GM12878 (cell line): ENCODE data around the gene CCDC87. TPM values are rescaled to one million over a fixed set of nuclear protein-coding genes. Genes with fewer than 3 reads are reported as not detected.

Experiments
- BCL3 ChIP-seq: IDR thresholded peaks from 2 replicates; pipeline ENCODE4 v1.6.1; 2011; ENCODE audit warnings: borderline replicate concordance, low read depth, mild to moderate bottlenecking, moderate library complexity, low read length; ENCODE audit not compliant: insufficient read depth, poor library complexity, severe bottlenecking
- CEBPB ChIP-seq, 2 experiments: fragments of 150-350 bp in 1 of 2; IDR thresholded peaks; 2 replicates each; pipeline ENCODE4 v1.6.1; 2012 to 2014; ENCODE audit warnings: low read depth in 2 of 2, low read length in 2 of 2, borderline replicate concordance in 1 of 2, inconsistent platforms in 1 of 2
- CTCF ChIP-seq, 3 experiments: IDR thresholded peaks in 2 of 3; conservative IDR thresholded peaks in 1 of 3; 2 replicates each; pipeline ENCODE4 v1.5.1; 2011; ENCODE audit warnings: low read depth in 3 of 3, low read length in 3 of 3, mild to moderate bottlenecking in 3 of 3, control low read depth in 2 of 3, moderate library complexity in 2 of 3, inconsistent platforms in 1 of 3, mixed read lengths in 1 of 3; ENCODE audit not compliant: control insufficient read depth in 2 of 3, insufficient read depth in 1 of 3; ENCODE audit errors: extremely low read depth in 1 of 3
- EED ChIP-seq: sonication (generic); IDR thresholded peaks from 2 replicates; pipeline ENCODE4 v1.6.1; 2016; ENCODE audit warnings: antibody characterized with exemption, low read depth
- ETV6 ChIP-seq, 2 experiments: fragments of 450-650 bp in 1 of 2; IDR thresholded peaks in 1 of 2; conservative IDR thresholded peaks in 1 of 2; 2 replicates each; pipeline ENCODE4 v1.6.1; 2014; ENCODE audit warnings: antibody characterized with exemption in 1 of 2, borderline replicate concordance in 1 of 2, low read depth in 1 of 2, mild to moderate bottlenecking in 1 of 2, moderate library complexity in 1 of 2
- FOS ChIP-seq: IDR thresholded peaks from 3 replicates; pipeline ENCODE4 v1.6.1; 2011; ENCODE audit warnings: borderline replicate concordance; ENCODE audit not compliant: insufficient read length; ENCODE audit errors: extremely low read depth
- HDAC2 ChIP-seq: fragments of 200-600 bp; sonication (generic); IDR thresholded peaks from 2 replicates; pipeline ENCODE4 v1.6.1; 2017
- HSF1 ChIP-seq: fragments of 150-350 bp; IDR thresholded peaks from 2 replicates; pipeline ENCODE4 v1.6.1; 2014; ENCODE audit warnings: mild to moderate bottlenecking, low read depth, low read length
- KDM1A ChIP-seq: fragments of 200-600 bp; sonication (generic); IDR thresholded peaks from 2 replicates; pipeline ENCODE4 v1.6.1; 2016; ENCODE audit warnings: borderline replicate concordance
- MTA3 ChIP-seq: IDR thresholded peaks from 2 replicates; pipeline ENCODE4 v1.6.1; 2012; ENCODE audit warnings: low read length, inconsistent platforms, borderline replicate concordance
- MYB ChIP-seq: fragments of 150-350 bp; IDR thresholded peaks from 2 replicates; pipeline ENCODE4 v1.6.1; 2014; ENCODE audit warnings: mild to moderate bottlenecking, low read depth, low read length, borderline replicate concordance
- RB1 ChIP-seq: fragments of 450-650 bp; formaldehyde crosslinking; IDR thresholded peaks from 2 replicates; pipeline ENCODE4 v1.6.1; 2017; ENCODE audit warnings: mild to moderate bottlenecking, borderline replicate concordance
- SMARCA5 ChIP-seq: fragments of 450-650 bp; IDR thresholded peaks from 2 replicates; pipeline ENCODE4 v1.6.1; 2017; ENCODE audit warnings: mild to moderate bottlenecking
- SMC3 ChIP-seq: IDR thresholded peaks from 2 replicates; pipeline ENCODE4 v1.6.1; 2011; ENCODE audit warnings: low read length, improper control_type of control experiment, borderline replicate concordance
- STAT3 ChIP-seq: IDR thresholded peaks from 2 replicates; pipeline ENCODE4 v1.6.1; 2011; ENCODE audit warnings: low read depth, low read length, improper control_type of control experiment
- SUPT20H ChIP-seq: IDR thresholded peaks from 2 replicates; pipeline ENCODE4 v1.6.1; 2011; ENCODE audit warnings: low read depth, mild to moderate bottlenecking, low read length, moderate library complexity, borderline replicate concordance; ENCODE audit not compliant: control insufficient read depth
- TCF7 ChIP-seq: IDR thresholded peaks from 2 replicates; pipeline ENCODE4 v1.6.1; 2014; ENCODE audit warnings: antibody characterized with exemption, borderline replicate concordance
- WRNIP1 ChIP-seq: IDR thresholded peaks from 2 replicates; pipeline ENCODE4 v1.6.1; 2011; ENCODE audit warnings: low read depth, low read length, improper control_type of control experiment, borderline replicate concordance
- ZNF274 ChIP-seq: IDR thresholded peaks from one replicate; pipeline ENCODE4 v1.8.0; 2011; ENCODE audit not compliant: insufficient read length, insufficient read depth
- ZNF622 ChIP-seq: fragments of 450-650 bp; IDR thresholded peaks from 2 replicates; pipeline ENCODE4 v1.6.1; 2017; ENCODE audit warnings: mild to moderate bottlenecking, inconsistent platforms
- ZSCAN29 ChIP-seq: fragments of 450-650 bp; IDR thresholded peaks from 2 replicates; pipeline ENCODE4 v1.6.1; 2017; ENCODE audit warnings: mild to moderate bottlenecking, moderate library complexity
- ZZZ3 ChIP-seq: IDR thresholded peaks from 2 replicates; pipeline ENCODE4 v1.6.1; 2011; ENCODE audit warnings: low read depth; ENCODE audit not compliant: control insufficient read depth, insufficient read length
- polyA plus RNA-seq, 11 experiments: library from polyadenylated mRNA; depleted of rRNA in 4 of 11; unstranded in 6 of 11; stranded (reverse) in 5 of 11; fragments of >200 nt; fragmentation: Nextera tagmentation in 4 of 11; fragmentation: Illumina TruSeq in 1 of 11; extraction: Ambion mirVana in 4 of 11; extraction: Trizol in 1 of 11; gene quantifications; 1 replicate in 1 of 11; 2 replicates in 10 of 11; pipeline versions ENCODE4 v1.2.1 to v1.2.3, GENCODE V29; 2011 to 2016; ENCODE audit warnings: inconsistent platforms in 2 of 11, missing spikeins in 2 of 11, low read depth in 1 of 11
- total RNA-seq, 4 experiments: library from RNA; depleted of rRNA in 3 of 4; stranded (reverse); fragments of >200 nt in 3 of 4; fragmentation: Illumina TruSeq in 1 of 4; extraction: Trizol in 1 of 4; gene quantifications; 2 replicates each; pipeline versions ENCODE4 v1.2.1 to v1.2.3, GENCODE V29; 2013 to 2021
- TF ChIP-seq, protein P1 (sequence below): IDR thresholded peaks from 2 replicates; pipeline ENCODE4 v1.6.1; 2011; ENCODE audit warnings: low read depth, low read length, improper control_type of control experiment, borderline replicate concordance

The CCDC87 gene
- total and polyA plus RNA-seq, 10 of the 15 experiments (the other 5 are each of a cell fraction or from before 2014, with no cell fraction given) = 0.02 to 0.17 (median 0.09) TPM; not detected in 3

DNA sequence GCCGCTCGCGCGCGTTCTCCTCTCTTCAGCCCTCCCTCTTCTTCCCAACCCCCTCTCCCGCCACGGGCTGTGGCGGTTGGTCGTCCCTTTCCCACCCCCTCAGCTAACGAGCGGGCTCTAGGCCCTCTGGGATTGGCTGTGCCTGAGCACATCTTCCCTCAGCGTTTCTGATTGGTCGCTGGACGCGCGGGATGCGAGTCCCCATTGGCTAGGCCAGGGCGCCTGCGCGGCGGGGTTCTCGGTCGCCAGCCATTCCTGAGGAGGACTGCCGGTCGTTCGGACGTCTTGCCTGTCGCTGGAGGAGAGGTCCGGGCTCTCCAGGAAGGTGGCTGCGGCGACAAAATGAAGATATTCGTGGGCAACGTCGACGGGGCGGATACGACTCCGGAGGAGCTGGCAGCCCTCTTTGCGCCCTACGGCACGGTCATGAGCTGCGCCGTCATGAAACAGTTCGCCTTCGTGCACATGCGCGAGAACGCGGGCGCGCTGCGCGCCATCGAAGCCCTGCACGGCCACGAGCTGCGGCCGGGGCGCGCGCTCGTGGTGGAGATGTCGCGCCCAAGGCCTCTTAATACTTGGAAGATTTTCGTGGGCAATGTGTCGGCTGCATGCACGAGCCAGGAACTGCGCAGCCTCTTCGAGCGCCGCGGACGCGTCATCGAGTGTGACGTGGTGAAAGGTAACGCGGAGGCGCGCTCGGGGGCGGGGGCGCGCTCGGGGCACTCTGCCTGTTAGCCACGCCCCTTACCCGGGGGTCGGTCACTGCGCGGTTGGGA is 23.7 kb upstream of the CCDC87 start, which contains the start of gene RBM14 (continued):
- TF ChIP-seq HSF1 (no peak), SMARCA5 (no peak), CTCF (IDR thresholded peaks at IDR 0.05 in 2 of 3, conservative IDR thresholded peaks at IDR 0.05 in 1 of 3; ENCODE audit: control insufficient read depth in 2 of 3, extremely low read depth in 1 of 3, insufficient read depth in 1 of 3, low read depth in 3 of 3, low read length in 3 of 3) (no peak), SMC3 (no peak), ZZZ3 (no peak), TCF7 (no peak), ZNF274 (no peak), WRNIP1 (no peak), EED (no peak; the same call in 1 of the 2 replicates), ZNF622 (no peak), ZSCAN29 (no peak), BCL3 (no peak), STAT3 (no peak), RB1 (no peak), MYB (no peak; the same call in 1 of the 2 replicates), MTA3 (no peak), SUPT20H (no peak), FOS (peak; percentile 67), KDM1A (no peak), CEBPB (IDR thresholded peaks at IDR 0.05; ENCODE audit: borderline replicate concordance in 1 of 2, low read depth in 2 of 2, low read length in 2 of 2) (no peak), HDAC2 (no peak), ETV6 (conservative IDR thresholded peaks at IDR 0.05 in 1 of 2, IDR thresholded peaks at IDR 0.05 in 1 of 2; ENCODE audit: borderline replicate concordance in 1 of 2, low read depth in 1 of 2) (no peak)
- TF ChIP-seq, protein P1, sequence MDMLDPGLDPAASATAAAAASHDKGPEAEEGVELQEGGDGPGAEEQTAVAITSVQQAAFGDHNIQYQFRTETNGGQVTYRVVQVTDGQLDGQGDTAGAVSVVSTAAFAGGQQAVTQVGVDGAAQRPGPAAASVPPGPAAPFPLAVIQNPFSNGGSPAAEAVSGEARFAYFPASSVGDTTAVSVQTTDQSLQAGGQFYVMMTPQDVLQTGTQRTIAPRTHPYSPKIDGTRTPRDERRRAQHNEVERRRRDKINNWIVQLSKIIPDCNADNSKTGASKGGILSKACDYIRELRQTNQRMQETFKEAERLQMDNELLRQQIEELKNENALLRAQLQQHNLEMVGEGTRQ = no peak
